ENCODE data around the gene LRIG1. TPM values are rescaled to one million over a fixed set of nuclear protein-coding genes. Genes with fewer than 3 reads are reported as not detected.

Gene LRIG1
- total RNA-seq, 1 experiment from 2014 or later, result 5.3 TPM

DNA sequence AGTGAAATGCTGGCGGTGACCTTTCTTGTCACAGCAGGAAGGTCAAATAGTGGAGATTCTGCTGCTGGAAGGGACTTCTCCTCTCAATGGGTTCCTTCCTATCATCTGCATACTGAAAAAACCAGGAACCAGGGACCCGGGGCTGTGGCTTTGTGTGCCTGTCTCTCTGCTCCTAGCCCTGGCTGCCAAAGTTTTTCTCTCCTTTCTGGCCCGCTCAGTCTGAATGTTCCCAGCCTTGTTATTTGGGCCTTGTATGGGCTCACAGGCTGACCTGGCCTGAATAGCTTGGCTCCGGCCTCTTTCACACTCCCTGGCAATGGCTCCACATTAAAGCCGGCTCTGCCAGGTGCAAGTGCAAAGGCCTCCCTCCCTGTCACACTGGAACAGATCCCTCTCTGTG lies 94.7 kb downstream of the LRIG1 start:
- H3K27ac ChIP-seq (ENCODE audit: low read length), result no peak overlapping the region
- no peaks in the 10 kb centered on the region for H3K27me3 ChIP-seq (ENCODE audit: control insufficient read depth, insufficient read depth, low read length)
- ChIA-PET CTCF (no interaction called here), POLR2A (no interaction called here)
- H3K9me3 ChIP-seq (ENCODE audit: control insufficient read depth, insufficient read depth, low read depth, low read length), result no peaks in the 10 kb centered on the region
- no peaks in the 10 kb centered on the region for H3K4me1 ChIP-seq (ENCODE audit: control insufficient read depth, insufficient read depth, low read length)
- in situ Hi-C loops (cut with HindIII; ENCODE audit: low pct_unique_long_range_greater_than_20kb, low sequenced_read_pairs) (no loop called here), intact Hi-C loops (cut with micrococcal nuclease; ENCODE audit: unreplicated experiment) (loop anchor here (5.0 kb wide), 1 partner anchor 411 kb away; no protein-coding TSS in a partner anchor)
- H3K36me3 ChIP-seq (ENCODE audit: control insufficient read depth, insufficient read depth, low read length), result no peaks in the 10 kb centered on the region
- TF ChIP-seq, protein P1, sequence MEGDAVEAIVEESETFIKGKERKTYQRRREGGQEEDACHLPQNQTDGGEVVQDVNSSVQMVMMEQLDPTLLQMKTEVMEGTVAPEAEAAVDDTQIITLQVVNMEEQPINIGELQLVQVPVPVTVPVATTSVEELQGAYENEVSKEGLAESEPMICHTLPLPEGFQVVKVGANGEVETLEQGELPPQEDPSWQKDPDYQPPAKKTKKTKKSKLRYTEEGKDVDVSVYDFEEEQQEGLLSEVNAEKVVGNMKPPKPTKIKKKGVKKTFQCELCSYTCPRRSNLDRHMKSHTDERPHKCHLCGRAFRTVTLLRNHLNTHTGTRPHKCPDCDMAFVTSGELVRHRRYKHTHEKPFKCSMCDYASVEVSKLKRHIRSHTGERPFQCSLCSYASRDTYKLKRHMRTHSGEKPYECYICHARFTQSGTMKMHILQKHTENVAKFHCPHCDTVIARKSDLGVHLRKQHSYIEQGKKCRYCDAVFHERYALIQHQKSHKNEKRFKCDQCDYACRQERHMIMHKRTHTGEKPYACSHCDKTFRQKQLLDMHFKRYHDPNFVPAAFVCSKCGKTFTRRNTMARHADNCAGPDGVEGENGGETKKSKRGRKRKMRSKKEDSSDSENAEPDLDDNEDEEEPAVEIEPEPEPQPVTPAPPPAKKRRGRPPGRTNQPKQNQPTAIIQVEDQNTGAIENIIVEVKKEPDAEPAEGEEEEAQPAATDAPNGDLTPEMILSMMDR (IDR thresholded peaks at IDR 0.05), result no peak
- TF ChIP-seq REST (IDR thresholded peaks at IDR 0.05; ENCODE audit: insufficient read depth in 1 of 2, low read depth in 2 of 2, low read length in 1 of 2), result no peak
- no peak for TF ChIP-seq POLR2AphosphoS5 (IDR thresholded peaks at IDR 0.05; ENCODE audit: low read depth, low read length)
- no peak for TF ChIP-seq TCF7L2 (IDR thresholded peaks at IDR 0.05; ENCODE audit: low read depth, low read length)
- TF ChIP-seq SIN3A (IDR thresholded peaks at IDR 0.05; ENCODE audit: borderline replicate concordance, insufficient read depth, low read depth, low read length), result no peak
- ATAC-seq (no peak), DNase-seq (ENCODE audit: low read depth, low spot score) (no peak)
- H3K4me3 ChIP-seq (ENCODE audit: low read depth in 2 of 2, low read length in 2 of 2), result no peak overlapping the region
- no TSS peak for BruUV-seq (replicated peaks)

DNA sequence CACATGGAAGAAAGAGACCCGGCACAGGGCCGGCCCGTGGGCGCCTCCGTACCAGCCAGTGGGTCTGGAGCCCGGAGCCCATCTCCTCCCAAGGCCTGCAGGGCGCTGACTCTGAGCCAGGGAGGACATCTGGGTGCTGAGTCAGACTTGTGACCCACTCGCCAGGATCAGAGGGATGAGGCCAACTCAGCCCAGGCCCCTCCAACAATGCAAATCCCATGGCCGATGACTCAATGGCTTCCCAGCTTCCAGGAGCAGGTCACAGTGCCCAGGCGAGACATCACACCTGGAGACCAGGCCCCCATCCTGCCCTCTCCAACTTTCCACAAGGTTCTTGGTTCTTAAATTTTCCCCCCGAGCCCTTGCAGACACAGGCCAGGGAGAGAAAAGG lies 95.1 kb downstream of the LRIG1 start:
- Histone ChIP-seq H3K4me3 (ENCODE audit: low read depth in 2 of 2, low read length in 2 of 2) (no peak overlapping the region), H3K36me3 (ENCODE audit: control insufficient read depth, insufficient read depth, low read length) (no peaks in the 10 kb centered on the region), H3K4me1 (ENCODE audit: control insufficient read depth, insufficient read depth, low read length) (no peaks in the 10 kb centered on the region), H3K27me3 (ENCODE audit: control insufficient read depth, insufficient read depth, low read length) (no peaks in the 10 kb centered on the region), H3K27ac (ENCODE audit: low read length) (no peak overlapping the region), H3K9me3 (ENCODE audit: control insufficient read depth, insufficient read depth, low read depth, low read length) (no peaks in the 10 kb centered on the region)
- POLR2A ChIA-PET, result no interaction called here
- no TSS peak for BruUV-seq (replicated peaks)
- CTCF ChIA-PET, result no interaction called here
- TF ChIP-seq SIN3A (IDR thresholded peaks at IDR 0.05; ENCODE audit: borderline replicate concordance, insufficient read depth, low read depth, low read length) (no peak), TCF7L2 (IDR thresholded peaks at IDR 0.05; ENCODE audit: low read depth, low read length) (no peak), REST (IDR thresholded peaks at IDR 0.05; ENCODE audit: insufficient read depth in 1 of 2, low read depth in 2 of 2, low read length in 1 of 2) (no peak), POLR2AphosphoS5 (IDR thresholded peaks at IDR 0.05; ENCODE audit: low read depth, low read length) (no peak)
- TF ChIP-seq, protein P1 (IDR thresholded peaks at IDR 0.05), result no peak
- intact Hi-C loops (cut with micrococcal nuclease; ENCODE audit: unreplicated experiment), result loop anchor here (5.0 kb wide), 1 partner anchor 412 kb away; no protein-coding TSS in a partner anchor
- no peak for DNase-seq (ENCODE audit: low read depth, low spot score)
- no peak for ATAC-seq
- in situ Hi-C loops (cut with HindIII; ENCODE audit: low pct_unique_long_range_greater_than_20kb, low sequenced_read_pairs), result no loop called here

Data from Panc1 (cell line).